Endothelial cell of umbilical vein (primary cell): ENCODE measurements around the gene LDLRAD4.

ENCODE experiments used
- EZH2 ChIP-seq: IDR thresholded peaks from 2 replicates; pipeline ENCODE4 v1.6.1; 2012; ENCODE audit warnings: borderline replicate concordance, low read depth, mild to moderate bottlenecking, moderate library complexity, low read length, inconsistent platforms; ENCODE audit not compliant: severe bottlenecking
- FOS ChIP-seq: IDR thresholded peaks from 2 replicates; pipeline ENCODE4 v1.6.1; 2011; ENCODE audit warnings: mild to moderate bottlenecking, low read length, moderate library complexity, borderline replicate concordance; ENCODE audit not compliant: insufficient read depth

DNA sequence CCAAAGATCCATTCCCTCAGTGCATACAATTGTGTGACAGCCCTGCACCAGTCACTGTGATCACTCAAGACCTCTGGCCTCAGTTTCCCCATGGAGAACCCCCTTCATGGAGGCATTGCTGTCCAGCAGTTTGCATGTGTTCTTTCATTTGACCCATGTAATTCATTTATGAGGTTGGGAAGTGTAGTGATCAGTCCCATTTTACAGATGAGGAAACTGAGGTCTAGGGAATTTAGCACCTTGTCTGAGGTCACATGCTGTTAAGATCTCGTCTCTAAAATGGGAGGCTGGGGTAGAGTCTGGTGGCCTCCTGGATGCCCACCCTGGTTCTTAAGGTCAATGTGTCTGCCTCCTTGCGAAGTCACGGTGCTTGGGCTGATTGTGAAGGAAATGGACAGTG lies 19.1 kb downstream of the LDLRAD4 start:
- TF ChIP-seq EZH2 (no peak), FOS (no peak)
